VCaP (cell line): ENCODE results near the gene TTBK2.
"Not testable (repeated sequence)": the region's sequence is repeated elsewhere in the genome, so short reads cannot be mapped to it uniquely, and the experiment has no call there.

Source experiments
- H3K27ac ChIP-seq: fragments of 450-650 bp; 2 replicates; pipeline ENCODE4 v1.5.1; 2017
- TF ChIP-seq, protein P1 (sequence below): fragments of 450-650 bp; conservative IDR thresholded peaks from 2 replicates; pipeline ENCODE4 v1.5.1; 2017; ENCODE audit warnings: mild to moderate bottlenecking, moderate library complexity

Gene TTBK2

DNA sequence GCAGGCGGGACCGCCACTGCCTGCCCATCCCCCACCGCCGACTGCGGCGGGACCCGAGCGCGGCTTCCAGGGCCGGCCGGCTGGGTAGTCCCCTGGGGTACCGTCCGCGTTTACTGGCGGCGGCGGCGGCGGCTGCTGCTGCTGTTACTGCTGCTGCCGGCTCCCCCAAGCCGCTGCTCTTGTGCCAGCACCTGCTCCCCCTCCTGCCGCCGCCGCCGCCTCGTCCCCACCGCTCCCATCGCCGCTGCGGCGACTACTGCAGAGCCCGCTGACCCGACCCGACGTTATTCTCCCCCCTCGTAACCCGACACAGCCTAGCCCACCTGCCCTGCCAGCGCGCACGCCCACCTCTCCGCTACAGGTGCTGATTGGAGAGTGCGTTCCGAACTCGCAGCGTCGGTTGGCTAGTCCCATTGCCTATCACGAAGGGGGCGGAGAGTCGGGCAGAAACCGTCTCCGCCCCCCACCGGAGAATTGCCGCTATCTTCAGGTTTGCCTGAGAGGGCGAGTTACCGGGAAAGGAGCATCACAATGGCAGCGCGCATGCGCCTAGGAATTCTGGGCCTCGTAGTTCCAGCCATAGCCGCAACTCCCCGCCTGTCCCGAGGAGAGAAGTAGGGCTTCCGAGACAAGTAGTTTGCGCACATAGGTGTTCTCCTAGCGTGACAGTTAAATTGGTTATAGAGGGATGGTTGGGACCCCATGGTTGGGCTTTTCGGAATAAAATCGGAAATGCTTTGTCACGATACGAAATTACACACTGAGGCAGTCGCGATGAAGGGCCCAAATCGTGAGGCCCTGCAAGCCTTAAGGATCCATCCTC is at the start of gene TTBK2:
TSS of gene TTBK2 (minus strand) at position 260 of the 823 bp plus-strand sequence. CDS start 42,161 bp downstream, outside the sequence.
- H3K27ac ChIP-seq = peak within 1 kb of the TSS; percentile 71
- TF ChIP-seq, protein P1, sequence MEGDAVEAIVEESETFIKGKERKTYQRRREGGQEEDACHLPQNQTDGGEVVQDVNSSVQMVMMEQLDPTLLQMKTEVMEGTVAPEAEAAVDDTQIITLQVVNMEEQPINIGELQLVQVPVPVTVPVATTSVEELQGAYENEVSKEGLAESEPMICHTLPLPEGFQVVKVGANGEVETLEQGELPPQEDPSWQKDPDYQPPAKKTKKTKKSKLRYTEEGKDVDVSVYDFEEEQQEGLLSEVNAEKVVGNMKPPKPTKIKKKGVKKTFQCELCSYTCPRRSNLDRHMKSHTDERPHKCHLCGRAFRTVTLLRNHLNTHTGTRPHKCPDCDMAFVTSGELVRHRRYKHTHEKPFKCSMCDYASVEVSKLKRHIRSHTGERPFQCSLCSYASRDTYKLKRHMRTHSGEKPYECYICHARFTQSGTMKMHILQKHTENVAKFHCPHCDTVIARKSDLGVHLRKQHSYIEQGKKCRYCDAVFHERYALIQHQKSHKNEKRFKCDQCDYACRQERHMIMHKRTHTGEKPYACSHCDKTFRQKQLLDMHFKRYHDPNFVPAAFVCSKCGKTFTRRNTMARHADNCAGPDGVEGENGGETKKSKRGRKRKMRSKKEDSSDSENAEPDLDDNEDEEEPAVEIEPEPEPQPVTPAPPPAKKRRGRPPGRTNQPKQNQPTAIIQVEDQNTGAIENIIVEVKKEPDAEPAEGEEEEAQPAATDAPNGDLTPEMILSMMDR = no peak

DNA sequence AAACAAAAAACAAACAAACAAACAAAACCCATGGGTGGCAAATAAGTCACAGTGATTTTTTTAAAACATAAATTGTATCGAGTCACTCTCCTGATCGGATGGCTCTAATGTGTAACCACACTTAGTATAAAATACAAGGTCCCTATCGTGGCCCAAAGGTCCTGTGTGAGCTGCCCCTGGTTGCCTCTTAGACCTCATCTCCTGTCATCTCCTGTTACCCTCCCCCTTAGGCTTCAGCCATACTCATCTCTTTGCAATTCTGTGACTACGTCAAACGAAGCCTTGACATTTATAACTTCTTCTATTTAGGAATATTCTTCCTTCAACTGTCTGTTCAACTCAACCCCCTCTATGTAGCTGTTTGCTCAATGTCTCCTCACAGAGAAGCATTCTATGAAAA is 43.9 kb upstream of the TTBK2 start:
- no peak overlapping the region for H3K27ac ChIP-seq
- TF ChIP-seq, protein P1 = no peak

DNA sequence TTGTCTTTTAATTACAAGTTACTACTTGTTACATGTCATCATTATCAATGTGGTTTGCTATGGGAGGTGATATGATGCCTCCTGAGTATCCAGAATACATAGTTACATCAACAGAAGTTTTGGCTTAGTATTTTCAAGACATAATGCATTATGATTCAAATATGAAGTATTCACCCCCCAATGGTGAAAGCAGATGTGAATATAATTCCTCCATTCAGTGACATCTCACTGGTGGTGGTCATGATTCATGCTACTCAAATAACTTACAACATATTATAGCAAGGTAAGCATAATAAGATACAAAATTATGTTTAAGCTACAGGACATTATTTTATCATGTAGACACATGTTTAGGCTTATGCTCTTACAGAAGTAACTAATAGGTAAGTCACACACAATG is 34.9 kb upstream of the TTBK2 start:
- TF ChIP-seq, protein P1 = no peak
- H3K27ac ChIP-seq = no peak overlapping the region

DNA sequence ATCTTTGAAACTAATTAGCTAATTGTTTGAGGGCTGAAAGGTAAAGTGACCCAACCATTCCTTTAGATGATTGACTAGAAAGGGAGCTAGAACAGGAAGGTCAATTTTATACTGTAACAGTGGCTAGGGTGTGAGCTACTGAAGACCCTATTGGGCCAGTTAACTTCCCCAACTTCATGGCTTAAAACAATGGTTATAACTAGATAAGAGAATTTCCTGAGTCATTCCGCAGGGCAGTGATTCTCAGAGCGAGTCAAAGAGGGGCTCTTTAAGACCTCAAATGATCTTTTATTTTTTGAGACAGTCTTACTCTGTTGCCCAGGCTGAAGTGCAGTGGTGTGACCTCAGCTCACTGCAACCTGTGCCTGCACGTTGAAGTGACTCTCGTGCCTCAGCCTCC is 33.7 kb upstream of the TTBK2 start:
- TF ChIP-seq, protein P1 = no peak
- H3K27ac ChIP-seq = no peak overlapping the region

DNA sequence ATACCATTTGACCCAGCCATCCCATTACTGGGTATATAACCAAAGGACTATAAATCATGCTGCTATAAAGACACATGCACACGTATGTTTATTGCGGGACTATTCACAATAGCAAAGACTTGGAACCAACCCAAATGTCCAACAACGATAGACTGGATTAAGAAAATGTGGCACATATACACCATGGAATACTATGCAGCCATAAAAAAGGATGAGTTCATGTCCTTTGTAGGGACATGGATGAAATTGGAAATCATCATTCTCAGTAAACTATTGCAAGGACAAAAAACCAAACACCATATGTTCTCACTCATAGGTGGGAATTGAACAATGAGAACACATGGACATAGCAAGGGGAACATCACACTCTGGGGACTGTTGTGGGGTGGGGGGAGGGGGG is 28.3 kb upstream of the TTBK2 start:
- H3K27ac ChIP-seq = not testable (repeated sequence)

DNA sequence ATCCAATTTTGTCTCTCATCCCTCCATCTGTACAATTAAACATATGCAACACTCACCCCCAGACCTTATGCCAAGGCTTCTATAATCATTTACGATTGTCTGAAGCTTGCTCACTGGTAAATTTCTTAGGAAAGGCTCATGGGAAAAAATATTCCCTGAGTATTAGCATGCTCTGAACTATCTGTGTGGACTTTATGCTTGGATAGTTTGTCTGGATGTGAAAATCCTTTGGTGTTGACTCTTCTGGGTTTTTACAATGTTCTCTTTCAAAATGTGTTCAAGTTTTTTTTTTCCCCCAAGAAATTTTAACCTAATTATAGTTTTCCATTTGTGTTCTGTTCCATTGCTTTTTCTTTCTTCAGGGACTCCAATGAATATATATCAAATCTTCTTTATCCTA is 19.9 kb upstream of the TTBK2 start:
- no peak overlapping the region for H3K27ac ChIP-seq
- TF ChIP-seq, protein P1 = no peak

DNA sequence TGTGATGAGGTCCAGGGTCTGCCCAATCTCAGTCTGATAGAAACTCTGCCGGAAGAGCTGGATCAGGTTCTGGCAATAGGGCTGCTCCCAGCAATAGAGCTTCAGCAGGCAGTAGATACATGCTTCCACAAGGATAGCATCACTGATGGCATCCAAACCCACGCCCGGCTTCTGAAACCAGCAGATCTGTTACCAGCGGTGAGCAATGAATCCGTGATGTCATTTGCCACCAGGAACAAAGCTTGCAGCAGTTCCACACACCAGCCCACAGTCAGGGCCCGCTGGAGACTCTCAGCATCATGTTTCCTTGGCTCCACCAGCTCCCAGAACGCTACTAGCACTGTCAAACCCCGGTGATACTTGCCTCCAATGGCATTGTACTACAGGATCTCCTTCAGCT is 19.3 kb upstream of the TTBK2 start:
- TF ChIP-seq, protein P1 = no peak
- H3K27ac ChIP-seq = no peak overlapping the region

DNA sequence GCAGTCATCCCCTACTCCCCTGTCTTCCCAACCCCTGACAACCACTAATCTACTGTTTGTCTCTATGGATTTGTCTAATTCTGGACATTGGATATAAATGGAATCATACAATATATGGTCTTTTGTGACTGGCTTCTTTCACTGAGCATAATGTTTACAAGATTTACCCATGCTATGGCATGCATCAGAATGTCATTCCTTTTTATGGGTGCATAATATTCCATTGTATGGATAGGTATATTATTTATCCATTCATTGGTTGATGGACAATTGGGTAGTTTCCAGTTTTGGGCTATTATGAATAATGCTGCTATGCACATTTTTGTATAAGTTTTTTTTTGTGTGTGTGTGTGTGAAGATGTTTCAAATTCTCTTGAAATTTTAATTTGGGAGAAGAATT is 16.6 kb upstream of the TTBK2 start:
- TF ChIP-seq, protein P1 = no peak

More for the DNA sequence above, 16.6 kb upstream of the TTBK2 start:
- H3K27ac ChIP-seq = no peak overlapping the region
